ENCODE measurements around the gene SERTAD2. TPM values are rescaled to one million over a fixed set of nuclear protein-coding genes. Genes with fewer than 3 reads are reported as not detected.

SERTAD2 gene
- total RNA-seq, 2 donors from 2014 or later, result 15.6 to 23.9 TPM

GRCh38 chr2:64650296-64650695 lies 3.4 kb downstream of the SERTAD2 start:
- ATAC-seq, result no peak
- Mint-ChIP-seq H3K9me3 (no peaks in the 10 kb centered on the region), H3K27ac (no peak overlapping the region), H3K4me1 (ENCODE audit: low read depth in 2 of 2) (peaks cover 23 to 46% of the 10 kb centered on the region in 2 donors), H3K4me3 (no peak overlapping the region), H3K36me3 (no peaks in the 10 kb centered on the region), H3K27me3 (no peaks in the 10 kb centered on the region)
- DNase-seq (ENCODE audit: low spot score), result no peak

GRCh38 chr2:64649626-64650025 lies 4.1 kb downstream of the SERTAD2 start:
- Mint-ChIP-seq H3K27me3 (no peaks in the 10 kb centered on the region), H3K4me1 (ENCODE audit: low read depth in 2 of 2) (peaks cover 23 to 46% of the 10 kb centered on the region in 2 donors), H3K36me3 (no peaks in the 10 kb centered on the region), H3K4me3 (no peak overlapping the region), H3K9me3 (no peaks in the 10 kb centered on the region), H3K27ac (no peak overlapping the region)
- DNase-seq (ENCODE audit: low spot score) (no peak), ATAC-seq (no peak)

GRCh38 chr2:64649013-64649484 lies 4.7 kb downstream of the SERTAD2 start:
- Mint-ChIP-seq H3K27ac (peak overlapping the region; percentile 15 to 45), H3K4me1 (ENCODE audit: low read depth in 2 of 2) (peaks cover 26 to 49% of the 10 kb centered on the region in 2 donors), H3K4me3 (no peak overlapping the region), H3K27me3 (no peaks in the 10 kb centered on the region), H3K36me3 (no peaks in the 10 kb centered on the region), H3K9me3 (no peaks in the 10 kb centered on the region)
- no peak for ATAC-seq
- no peak for DNase-seq (ENCODE audit: low spot score)

GRCh38 chr2:64646007-64646880 lies 7.5 kb downstream of the SERTAD2 start:
- no peaks in the 10 kb centered on the region for H3K36me3 Mint-ChIP-seq
- no peaks in the 10 kb centered on the region for H3K9me3 Mint-ChIP-seq
- ATAC-seq, result no peak
- H3K4me1 Mint-ChIP-seq (ENCODE audit: low read depth in 2 of 2), result peaks cover 34 to 51% of the 10 kb centered on the region in 2 donors
- DNase-seq (ENCODE audit: low spot score), result peak; percentile 84
- peak overlapping the region in 1 of 2 donors; percentile 43 for H3K27ac Mint-ChIP-seq
- no peaks in the 10 kb centered on the region for H3K27me3 Mint-ChIP-seq
- H3K4me3 Mint-ChIP-seq, result peak overlapping the region; percentile 87

GRCh38 chr2:64644458-64645382 lies 9.0 kb downstream of the SERTAD2 start:
- H3K4me3 Mint-ChIP-seq, result peak overlapping the region; percentile 87
- no peak for DNase-seq (ENCODE audit: low spot score)
- peaks cover 38 to 55% of the 10 kb centered on the region in 2 donors for H3K4me1 Mint-ChIP-seq (ENCODE audit: low read depth in 2 of 2)
- no peaks in the 10 kb centered on the region for H3K36me3 Mint-ChIP-seq
- H3K9me3 Mint-ChIP-seq, result no peaks in the 10 kb centered on the region
- ATAC-seq, result peak; percentile 89 to 90
- peak overlapping the region; percentile 95 for H3K27ac Mint-ChIP-seq
- H3K27me3 Mint-ChIP-seq, result no peaks in the 10 kb centered on the region

- peak overlapping the region; percentile 95 for H3K27ac Mint-ChIP-seq
- no peaks in the 10 kb centered on the region for H3K27me3 Mint-ChIP-seq
- peaks cover 37 to 48% of the 10 kb centered on the region in 2 donors for H3K4me1 Mint-ChIP-seq (ENCODE audit: low read depth in 2 of 2)
- ATAC-seq (peak; percentile 61 to 72), DNase-seq (ENCODE audit: low spot score) (no peak)
- peak overlapping the region; percentile 87 for H3K4me3 Mint-ChIP-seq
- H3K9me3 Mint-ChIP-seq, result no peaks in the 10 kb centered on the region
- no peaks in the 10 kb centered on the region for H3K36me3 Mint-ChIP-seq
These were observed 9.8 kb downstream of the SERTAD2 start for GRCh38 chr2:64643838-64644457.

GRCh38 chr2:64641599-64641998 lies 12.1 kb downstream of the SERTAD2 start:
- no peak for DNase-seq (ENCODE audit: low spot score)
- Mint-ChIP-seq H3K36me3 (no peaks in the 10 kb centered on the region), H3K27ac (no peak overlapping the region), H3K9me3 (no peaks in the 10 kb centered on the region), H3K4me1 (ENCODE audit: low read depth in 2 of 2) (peaks cover 53 to 63% of the 10 kb centered on the region in 2 donors), H3K4me3 (no peak overlapping the region), H3K27me3 (no peaks in the 10 kb centered on the region)
- ATAC-seq, result no peak

GRCh38 chr2:64640153-64641044 lies 13.3 kb downstream of the SERTAD2 start:
- Mint-ChIP-seq H3K4me1 (ENCODE audit: low read depth in 2 of 2) (peaks cover 65 to 71% of the 10 kb centered on the region in 2 donors), H3K9me3 (no peaks in the 10 kb centered on the region), H3K36me3 (peaks cover 4% of the 10 kb centered on the region), H3K27me3 (no peaks in the 10 kb centered on the region), H3K4me3 (no peak overlapping the region), H3K27ac (peak overlapping the region in 1 of 2 donors; percentile 28)
- DNase-seq (ENCODE audit: low spot score) (no peak), ATAC-seq (no peak)

GRCh38 chr2:64639691-64640090 lies 14.0 kb downstream of the SERTAD2 start:
- H3K9me3 Mint-ChIP-seq, result no peaks in the 10 kb centered on the region
- peaks cover 4% of the 10 kb centered on the region for H3K36me3 Mint-ChIP-seq
- DNase-seq (ENCODE audit: low spot score), result no peak
- H3K27me3 Mint-ChIP-seq, result no peaks in the 10 kb centered on the region
- H3K4me3 Mint-ChIP-seq, result no peak overlapping the region
- ATAC-seq, result no peak
- peak overlapping the region in 1 of 2 donors; percentile 28 for H3K27ac Mint-ChIP-seq
- peaks cover 59 to 65% of the 10 kb centered on the region in 2 donors for H3K4me1 Mint-ChIP-seq (ENCODE audit: low read depth in 2 of 2)

GRCh38 chr2:64638502-64639120 lies 15.1 kb downstream of the SERTAD2 start:
- Mint-ChIP-seq H3K27me3 (no peaks in the 10 kb centered on the region), H3K4me1 (ENCODE audit: low read depth in 2 of 2) (peaks cover 51 to 57% of the 10 kb centered on the region in 2 donors), H3K27ac (peak overlapping the region; percentile 10 to 35), H3K4me3 (no peak overlapping the region), H3K36me3 (peaks cover 7% of the 10 kb centered on the region), H3K9me3 (no peaks in the 10 kb centered on the region)
- no peak for ATAC-seq
- DNase-seq (ENCODE audit: low spot score), result no peak

GRCh38 chr2:64637931-64638330 lies 15.8 kb downstream of the SERTAD2 start:
- Mint-ChIP-seq H3K4me1 (ENCODE audit: low read depth in 2 of 2) (peaks cover 47 to 54% of the 10 kb centered on the region in 2 donors), H3K27me3 (no peaks in the 10 kb centered on the region), H3K36me3 (peaks cover 12% of the 10 kb centered on the region), H3K9me3 (no peaks in the 10 kb centered on the region), H3K4me3 (peak overlapping the region; percentile 16), H3K27ac (peak overlapping the region; percentile 10 to 35)
- DNase-seq (ENCODE audit: low spot score) (no peak), ATAC-seq (no peak)

GRCh38 chr2:64637000-64637635 lies 16.6 kb downstream of the SERTAD2 start:
- no peaks in the 10 kb centered on the region for H3K27me3 Mint-ChIP-seq
- H3K9me3 Mint-ChIP-seq, result no peaks in the 10 kb centered on the region
- ATAC-seq (peak in 1 of 2 donors; percentile 24), DNase-seq (ENCODE audit: low spot score) (no peak)
- H3K27ac Mint-ChIP-seq, result peak overlapping the region; percentile 35 to 49
- peaks cover 43 to 49% of the 10 kb centered on the region in 2 donors for H3K4me1 Mint-ChIP-seq (ENCODE audit: low read depth in 2 of 2)
- H3K36me3 Mint-ChIP-seq, result peaks cover 15% of the 10 kb centered on the region
- H3K4me3 Mint-ChIP-seq, result peak overlapping the region; percentile 51
